Keratinocyte (primary cell): ENCODE results near the gene DNAJC25. TPM values are rescaled to one million over a fixed set of nuclear protein-coding genes. Genes with fewer than 3 reads are reported as not detected.

Experiments used
- DNase-seq: peaks from one replicate; pipeline ENCODE4 v3.0.0-alpha.2; 2011; ENCODE audit warnings: low read depth, missing footprints, low spot score
- FAIRE-seq: peaks from 2 replicates; lab custom pipeline; 2011; peaks lifted over from hg19 to GRCh38; lab: Jason Lieb, UNC
- H2AFZ ChIP-seq: 2 replicates; pipeline ENCODE4 v1.6.0; 2012; ENCODE audit warnings: low read length, control low read depth, inconsistent platforms; ENCODE audit not compliant: control insufficient read depth
- H3K27ac ChIP-seq: 2 replicates; pipeline ENCODE4 v1.5.1; 2011; ENCODE audit warnings: low read length; ENCODE audit not compliant: control insufficient read depth, insufficient read depth
- H3K27me3 ChIP-seq: 3 replicates; pipeline ENCODE4 v1.6.0; 2011; ENCODE audit warnings: low read length; ENCODE audit not compliant: control insufficient read depth, insufficient read depth; ENCODE audit errors: extremely low read depth
- H3K36me3 ChIP-seq, 2 experiments: 2 replicates in 1 of 2; 3 replicates in 1 of 2; pipeline ENCODE4 v1.5.1; 2011; ENCODE audit warnings: low read length in 2 of 2, mild to moderate bottlenecking in 1 of 2; ENCODE audit not compliant: control insufficient read depth in 2 of 2, insufficient read depth in 2 of 2; ENCODE audit errors: extremely low read depth in 1 of 2
- H3K4me1 ChIP-seq: 3 replicates; pipeline ENCODE4 v1.5.1; 2011; ENCODE audit warnings: low read length; ENCODE audit not compliant: control insufficient read depth, insufficient read depth; ENCODE audit errors: extremely low read depth
- H3K4me2 ChIP-seq: 3 replicates; pipeline ENCODE4 v1.6.0; 2011; ENCODE audit warnings: low read depth, low read length; ENCODE audit not compliant: control insufficient read depth, insufficient read depth; ENCODE audit errors: extremely low read depth
- H3K4me3 ChIP-seq, 3 experiments: fragments of 200-600 bp in 1 of 3; sonication (generic) in 1 of 3; 2 replicates in 2 of 3; 3 replicates in 1 of 3; pipeline ENCODE4 v1.5.1; 2011 to 2016; ENCODE audit warnings: low read length in 3 of 3, mild to moderate bottlenecking in 3 of 3, control low read depth in 2 of 3, inconsistent platforms in 1 of 3, low read depth in 1 of 3, mixed read lengths in 1 of 3, mixed run types in 1 of 3, moderate library complexity in 1 of 3; ENCODE audit not compliant: control insufficient read depth in 2 of 3, insufficient read depth in 2 of 3; ENCODE audit errors: extremely low read depth in 1 of 3
- H3K79me2 ChIP-seq: 2 replicates; pipeline ENCODE4 v1.6.0; 2012; ENCODE audit warnings: low read length; ENCODE audit not compliant: control insufficient read depth, insufficient read depth
- H3K9ac ChIP-seq: 3 replicates; pipeline ENCODE4 v1.6.0; 2011; ENCODE audit warnings: low read length; ENCODE audit not compliant: control insufficient read depth, insufficient read depth; ENCODE audit errors: extremely low read depth
- H3K9me1 ChIP-seq: 3 replicates; pipeline ENCODE4 v1.6.0; 2011; ENCODE audit warnings: low read length; ENCODE audit not compliant: control insufficient read depth, insufficient read depth; ENCODE audit errors: extremely low read depth
- H3K9me3 ChIP-seq: 2 replicates; pipeline ENCODE4 v1.5.1; 2012; ENCODE audit warnings: low read depth, low read length; ENCODE audit not compliant: control insufficient read depth
- H4K20me1 ChIP-seq: 3 replicates; pipeline ENCODE4 v1.6.0; 2011; ENCODE audit warnings: low read length; ENCODE audit not compliant: control insufficient read depth, insufficient read depth; ENCODE audit errors: extremely low read depth
- EZH2 ChIP-seq: IDR thresholded peaks from one replicate; pipeline ENCODE4 v1.6.1; 2012; ENCODE audit warnings: inconsistent platforms, mild to moderate bottlenecking, low read length, moderate library complexity
- dilution Hi-C: fragments of 300-500 bp; cut with MboI; formaldehyde crosslinking; loops from one replicate; pipeline ENCODE4 v1.7.0; 2020; ENCODE audit warnings: low sequenced_read_pairs; ENCODE audit not compliant: extremely low pct_ligation_motif_present
- polyA plus RNA-seq, 5 experiments: library from polyadenylated mRNA; depleted of rRNA in 3 of 5; stranded (reverse) in 3 of 5; stranded (forward) in 1 of 5; unstranded in 1 of 5; fragments of >200 nt; gene quantifications; 1 replicate in 1 of 5; 2 replicates in 3 of 5; 3 replicates in 1 of 5; pipeline versions ENCODE4 v1.2.1 to v1.2.3, GENCODE V29; 2011 to 2012; ENCODE audit warnings: missing spikeins in 2 of 5, low read depth in 1 of 5, low replicate concordance in 1 of 5
- TF ChIP-seq, protein P1 (sequence below), 3 experiments: IDR thresholded peaks in 1 of 3; conservative IDR thresholded peaks in 1 of 3; optimal IDR thresholded peaks in 1 of 3; 2 replicates in 2 of 3; 3 replicates in 1 of 3; pipeline versions ENCODE3 to v1.5.1; 2011; ENCODE audit warnings: low read length in 3 of 3, mild to moderate bottlenecking in 3 of 3, moderate library complexity in 2 of 3, control low read depth in 1 of 3, inconsistent platforms in 1 of 3; ENCODE audit not compliant: insufficient read depth in 2 of 3; ENCODE audit errors: extremely low read depth in 1 of 3

DNAJC25 gene
- polyA plus RNA-seq, 1 donor (not counting 4 experiments of a cell fraction or from before 2014, with no cell fraction given) = 7.3 TPM

DNA sequence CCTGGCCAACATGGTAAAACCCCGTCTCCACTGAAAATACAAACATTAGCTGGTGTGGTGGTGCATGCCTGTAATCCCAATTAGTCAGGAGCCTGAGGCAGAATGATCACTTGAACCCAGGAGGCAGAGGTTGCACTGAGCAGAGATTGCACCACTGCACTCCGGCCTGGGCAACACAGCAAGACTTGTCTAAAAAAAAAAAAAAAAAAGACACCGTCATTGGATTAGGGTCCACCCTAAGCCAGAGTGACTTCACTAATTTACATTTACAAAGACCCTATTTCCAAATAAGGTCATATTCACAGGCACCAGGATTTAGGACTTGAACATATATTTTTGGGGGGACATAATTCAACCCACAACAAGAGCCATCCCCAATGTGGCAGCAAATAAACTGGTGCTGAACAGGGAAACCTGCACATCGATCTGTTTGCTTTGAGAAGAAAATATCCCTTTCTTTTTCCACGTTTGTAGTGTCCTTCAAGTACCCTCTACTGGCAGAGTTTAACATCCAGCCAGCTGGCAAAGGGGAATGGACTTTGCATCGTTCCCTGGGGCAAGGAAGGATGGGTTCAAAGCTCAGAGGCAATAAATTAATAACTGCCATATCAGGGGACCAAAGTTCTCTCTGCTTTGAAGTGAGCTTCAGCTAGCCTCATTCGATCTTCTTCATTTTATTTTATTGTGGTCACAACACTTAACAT is 3.7 kb upstream of the DNAJC25 start:
- Histone ChIP-seq H3K79me2 (peaks cover 12% of the 10 kb centered on the region), H3K9ac (no peak overlapping the region), H3K9me1 (no peaks in the 10 kb centered on the region), H3K4me3 (no peak overlapping the region), H4K20me1 (no peaks in the 10 kb centered on the region), H3K27me3 (no peaks in the 10 kb centered on the region), H2AFZ (no peak overlapping the region), H3K9me3 (no peaks in the 10 kb centered on the region), H3K27ac (no peak overlapping the region), H3K4me1 (peaks cover 4% of the 10 kb centered on the region), H3K36me3 (no peaks in the 10 kb centered on the region), H3K4me2 (no peak overlapping the region)
- FAIRE-seq (no peak), DNase-seq (no peak)
- dilution Hi-C loops = no loop called here
- TF ChIP-seq, protein P1, sequence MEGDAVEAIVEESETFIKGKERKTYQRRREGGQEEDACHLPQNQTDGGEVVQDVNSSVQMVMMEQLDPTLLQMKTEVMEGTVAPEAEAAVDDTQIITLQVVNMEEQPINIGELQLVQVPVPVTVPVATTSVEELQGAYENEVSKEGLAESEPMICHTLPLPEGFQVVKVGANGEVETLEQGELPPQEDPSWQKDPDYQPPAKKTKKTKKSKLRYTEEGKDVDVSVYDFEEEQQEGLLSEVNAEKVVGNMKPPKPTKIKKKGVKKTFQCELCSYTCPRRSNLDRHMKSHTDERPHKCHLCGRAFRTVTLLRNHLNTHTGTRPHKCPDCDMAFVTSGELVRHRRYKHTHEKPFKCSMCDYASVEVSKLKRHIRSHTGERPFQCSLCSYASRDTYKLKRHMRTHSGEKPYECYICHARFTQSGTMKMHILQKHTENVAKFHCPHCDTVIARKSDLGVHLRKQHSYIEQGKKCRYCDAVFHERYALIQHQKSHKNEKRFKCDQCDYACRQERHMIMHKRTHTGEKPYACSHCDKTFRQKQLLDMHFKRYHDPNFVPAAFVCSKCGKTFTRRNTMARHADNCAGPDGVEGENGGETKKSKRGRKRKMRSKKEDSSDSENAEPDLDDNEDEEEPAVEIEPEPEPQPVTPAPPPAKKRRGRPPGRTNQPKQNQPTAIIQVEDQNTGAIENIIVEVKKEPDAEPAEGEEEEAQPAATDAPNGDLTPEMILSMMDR (optimal IDR thresholded peaks at IDR 0.05 in 1 of 3, IDR thresholded peaks at IDR 0.05 in 1 of 3, conservative IDR thresholded peaks at IDR 0.05 in 1 of 3; ENCODE audit: extremely low read depth in 1 of 3, insufficient read depth in 2 of 3, low read length in 3 of 3) = no peak
- TF ChIP-seq EZH2 = no peak

DNA sequence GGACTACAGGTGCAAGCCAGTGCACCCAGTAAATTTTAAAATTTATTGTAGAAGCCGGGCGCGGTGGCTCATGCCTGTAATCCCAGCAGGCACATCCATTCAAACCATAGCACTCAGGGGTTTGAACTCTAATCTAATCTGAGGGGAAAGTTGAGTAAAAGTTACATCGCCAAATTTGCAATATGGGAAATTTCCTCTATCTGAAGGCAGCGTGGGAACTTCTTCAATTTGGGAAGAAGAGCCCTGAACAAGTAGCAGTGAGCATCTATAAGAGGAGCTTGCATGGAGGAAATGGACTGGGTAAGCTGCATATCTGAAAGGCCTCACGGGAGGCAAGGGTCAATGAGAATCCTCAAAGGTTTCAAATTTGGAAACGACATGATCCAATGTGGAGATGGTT is 2.7 kb upstream of the DNAJC25 start:
- no peak overlapping the region for H3K4me2 ChIP-seq
- no peaks in the 10 kb centered on the region for H3K36me3 ChIP-seq
- H3K9me1 ChIP-seq = no peaks in the 10 kb centered on the region
- no peaks in the 10 kb centered on the region for H3K27me3 ChIP-seq
- no peak overlapping the region for H2AFZ ChIP-seq
- H3K79me2 ChIP-seq = peaks cover 22% of the 10 kb centered on the region
- no peak overlapping the region for H3K4me3 ChIP-seq
- H3K4me1 ChIP-seq = peaks cover 10% of the 10 kb centered on the region
- dilution Hi-C loops = no loop called here
- H4K20me1 ChIP-seq = no peaks in the 10 kb centered on the region
- no peak for TF ChIP-seq EZH2
- TF ChIP-seq, protein P1 (optimal IDR thresholded peaks at IDR 0.05 in 1 of 3, IDR thresholded peaks at IDR 0.05 in 1 of 3, conservative IDR thresholded peaks at IDR 0.05 in 1 of 3; ENCODE audit: extremely low read depth in 1 of 3, insufficient read depth in 2 of 3, low read length in 3 of 3) = no peak
- no peak for DNase-seq
- no peaks in the 10 kb centered on the region for H3K9me3 ChIP-seq
- H3K27ac ChIP-seq = no peak overlapping the region
- no peak overlapping the region for H3K9ac ChIP-seq
- FAIRE-seq = no peak
